HG03175 (cell line): ENCODE measurements around the gene TEX12.
"Not testable (repeated sequence)": the region's sequence is repeated elsewhere in the genome, so short reads cannot be mapped to it uniquely, and the experiment has no call there.

Source experiments
- ATAC-seq: cut with Tn5 transposase; IDR thresholded peaks from one replicate; pipeline ENCODE4 v1.9.1; 2021; ENCODE audit warnings: mild to moderate bottlenecking, moderate library complexity; ENCODE audit not compliant: unreplicated experiment

The TEX12 gene

GRCh38 chr11:112163875-112164685, 3.1 kb upstream of the TEX12 start, which contains the start of gene IL18:
Gene IL18, minus strand, starts transcription at chr11:112164094. Its CDS starts 9,041 bp downstream, at chr11:112155053.
- no peak for ATAC-seq

GRCh38 chr11:112165049-112165448, 2.1 kb upstream of the TEX12 start:
- no peak for ATAC-seq

- no peak for ATAC-seq
Measured at GRCh38 chr11:112166562-112166961, 610 bp upstream of the TEX12 start.

- ATAC-seq: peak; percentile 69
Measured at GRCh38 chr11:112172362-112172994, 5.3 kb downstream of the TEX12 start.

GRCh38 chr11:112173152-112173551, 6.0 kb downstream of the TEX12 start:
- no peak for ATAC-seq

- ATAC-seq: peak; percentile 69
Measured at GRCh38 chr11:112174789-112175598, 7.8 kb downstream of the TEX12 start, which contains the start of gene BCO2. Gene BCO2, plus strand, starts transcription at chr11:112175512. Its CDS starts 90 bp downstream, at chr11:112175602.

- no peak for ATAC-seq
Measured at GRCh38 chr11:112175599-112175952, 8.4 kb downstream of the TEX12 start.

- no peak for ATAC-seq
Measured at GRCh38 chr11:112176077-112176476, 8.9 kb downstream of the TEX12 start.

GRCh38 chr11:112177589-112177988, 10.4 kb downstream of the TEX12 start:
- no peak for ATAC-seq

- ATAC-seq: no peak
Measured at GRCh38 chr11:112178428-112178827, 11.3 kb downstream of the TEX12 start.

- ATAC-seq: no peak
Measured at GRCh38 chr11:112178936-112179335, 11.8 kb downstream of the TEX12 start.

- ATAC-seq: peak; percentile 61
Measured at GRCh38 chr11:112179601-112180000, 12.4 kb downstream of the TEX12 start.

GRCh38 chr11:112182867-112183266, 15.7 kb downstream of the TEX12 start:
- no peak for ATAC-seq

GRCh38 chr11:112185883-112186282, 18.7 kb downstream of the TEX12 start:
- ATAC-seq: no peak

- ATAC-seq: no peak
Measured at GRCh38 chr11:112186304-112186703, 19.1 kb downstream of the TEX12 start.

GRCh38 chr11:112195113-112195512, 27.9 kb downstream of the TEX12 start:
- ATAC-seq: not testable (repeated sequence)

GRCh38 chr11:112195951-112196351, 28.8 kb downstream of the TEX12 start:
- no peak for ATAC-seq

GRCh38 chr11:112196519-112197087, 29.4 kb downstream of the TEX12 start:
- ATAC-seq: no peak

GRCh38 chr11:112199101-112199500, 31.9 kb downstream of the TEX12 start:
- ATAC-seq: not testable (repeated sequence)

- no peak for ATAC-seq
Measured at GRCh38 chr11:112200252-112200651, 33.1 kb downstream of the TEX12 start.

- ATAC-seq: no peak
Measured at GRCh38 chr11:112206071-112206470, 38.9 kb downstream of the TEX12 start.
